WTC11 (cell line): ENCODE results near the gene STAT1. TPM values are rescaled to one million over a fixed set of nuclear protein-coding genes. Genes with fewer than 3 reads are reported as not detected.

Experiments
- ATAC-seq: fragments of 200-7000 bp; cut with Tn5 transposase; 2 replicates; pipeline ENCODE4 v1.10.0; 2021; ENCODE audit warnings: mild to moderate bottlenecking, moderate library complexity
- CTCF ChIA-PET: fragments of 300-600 bp; sonication (Branson Sonifier 250); formaldehyde crosslinking; loops from one replicate; lab custom pipeline; 2021; ENCODE audit warnings: antibody characterized with exemption; lab: Charles Lee
- POLR2A ChIA-PET: fragments of 350-600 bp; sonication (Branson Sonifier 250); formaldehyde crosslinking; loops from one replicate; lab custom pipeline; 2021; ENCODE audit warnings: antibody characterized with exemption; lab: Charles Lee
- DNase-seq: peaks from one replicate; pipeline ENCODE4 v3.0.0; 2021; ENCODE audit warnings: low spot score
- H3K27ac Mint-ChIP-seq: 2 replicates; pipeline ENCODE4 v1.8.0; 2021; ENCODE audit warnings: mixed read lengths
- H3K27me3 Mint-ChIP-seq: 2 replicates; pipeline ENCODE4 v1.8.0; 2021; ENCODE audit warnings: low read depth, mild to moderate bottlenecking, moderate library complexity, mixed read lengths
- H3K36me3 Mint-ChIP-seq: 2 replicates; pipeline ENCODE4 v1.8.0; 2021; ENCODE audit warnings: mixed read lengths
- H3K4me1 Mint-ChIP-seq: 2 replicates; pipeline ENCODE4 v1.8.0; 2022; ENCODE audit warnings: mixed read lengths
- H3K4me3 Mint-ChIP-seq: 2 replicates; pipeline ENCODE4 v1.8.0; 2021; ENCODE audit warnings: mild to moderate bottlenecking, moderate library complexity, mixed read lengths
- H3K9me3 Mint-ChIP-seq: 2 replicates; pipeline ENCODE4 v1.8.0; 2021; ENCODE audit warnings: mixed read lengths
- CREB1 ChIP-seq: sonication (generic); formaldehyde crosslinking; IDR thresholded peaks from 2 replicates; pipeline ENCODE4 v1.8.0; 2023; ENCODE audit warnings: mild to moderate bottlenecking, missing genetic modification reagents
- E2F5 ChIP-seq: sonication (generic); formaldehyde crosslinking; IDR thresholded peaks from 2 replicates; pipeline ENCODE4 v1.8.1; 2022; ENCODE audit warnings: mild to moderate bottlenecking, moderate library complexity, missing genetic modification reagents
- IRF1 ChIP-seq: sonication (generic); formaldehyde crosslinking; IDR thresholded peaks from 2 replicates; pipeline ENCODE4 v1.8.0; 2023; ENCODE audit warnings: missing genetic modification reagents
- MXD4 ChIP-seq: fragments of 250-450 bp; sonication (Bioruptor Pico); IDR thresholded peaks from 2 replicates; pipeline ENCODE4 v1.8.0; 2021; ENCODE audit warnings: mild to moderate bottlenecking, moderate library complexity, borderline replicate concordance
- PRRX2 ChIP-seq: fragments of 250-450 bp; sonication (Bioruptor Pico); IDR thresholded peaks from 2 replicates; pipeline ENCODE4 v1.8.0; 2021; ENCODE audit warnings: mild to moderate bottlenecking
- SMAD4 ChIP-seq: sonication (generic); formaldehyde crosslinking; IDR thresholded peaks from 2 replicates; pipeline ENCODE4 v1.8.0; 2022; ENCODE audit warnings: mild to moderate bottlenecking, missing genetic modification reagents
- TEAD4 ChIP-seq: sonication (generic); formaldehyde crosslinking; IDR thresholded peaks from 2 replicates; pipeline ENCODE4 v1.8.0; 2022; ENCODE audit warnings: mild to moderate bottlenecking, missing genetic modification reagents
- TP53 ChIP-seq: sonication (generic); formaldehyde crosslinking; IDR thresholded peaks from 2 replicates; pipeline ENCODE4 v1.8.1; 2023; ENCODE audit warnings: mild to moderate bottlenecking, missing genetic modification reagents
- USF1 ChIP-seq: sonication (generic); formaldehyde crosslinking; IDR thresholded peaks from 2 replicates; pipeline ENCODE4 v1.8.0; 2022; ENCODE audit warnings: mild to moderate bottlenecking, missing genetic modification reagents
- USF2 ChIP-seq: sonication (generic); formaldehyde crosslinking; IDR thresholded peaks from 2 replicates; pipeline ENCODE4 v1.8.1; 2023; ENCODE audit warnings: mild to moderate bottlenecking, missing genetic modification reagents, moderate library complexity
- ZMAT4 ChIP-seq: fragments of 250-450 bp; sonication (Bioruptor Pico); IDR thresholded peaks from 2 replicates; pipeline ENCODE4 v1.9.0; 2021; ENCODE audit warnings: mild to moderate bottlenecking
- ZNF396 ChIP-seq: fragments of 250-450 bp; sonication (Bioruptor Pico); IDR thresholded peaks from 2 replicates; pipeline ENCODE4 v1.8.0; 2021; ENCODE audit warnings: mild to moderate bottlenecking, moderate library complexity, borderline replicate concordance
- ZNF423 ChIP-seq: fragments of 250-450 bp; sonication (Bioruptor Pico); IDR thresholded peaks from 2 replicates; pipeline ENCODE4 v2.1.2; 2022; ENCODE audit warnings: mild to moderate bottlenecking, moderate library complexity
- total RNA-seq: library from RNA; stranded (reverse); gene quantifications from 3 replicates; pipeline ENCODE4 v1.2.3, GENCODE V29; 2021
- TF ChIP-seq, protein P1 (sequence below): sonication (generic); formaldehyde crosslinking; IDR thresholded peaks from 2 replicates; pipeline ENCODE4 v1.8.0; 2023; ENCODE audit warnings: missing genetic modification reagents, mild to moderate bottlenecking, borderline replicate concordance
- TF ChIP-seq, protein P2 (sequence below): fragments of 250-450 bp; sonication (Bioruptor Pico); IDR thresholded peaks from 2 replicates; pipeline ENCODE4 v1.9.0; 2021; ENCODE audit warnings: moderate library complexity, mild to moderate bottlenecking, inconsistent platforms, borderline replicate concordance

Gene STAT1
- total RNA-seq, 1 experiment from 2014 or later, result 36.1 TPM

GRCh38 chr2:190981733-190982132 lies 32.2 kb downstream of the STAT1 start (continued):
- TF ChIP-seq, protein P1, sequence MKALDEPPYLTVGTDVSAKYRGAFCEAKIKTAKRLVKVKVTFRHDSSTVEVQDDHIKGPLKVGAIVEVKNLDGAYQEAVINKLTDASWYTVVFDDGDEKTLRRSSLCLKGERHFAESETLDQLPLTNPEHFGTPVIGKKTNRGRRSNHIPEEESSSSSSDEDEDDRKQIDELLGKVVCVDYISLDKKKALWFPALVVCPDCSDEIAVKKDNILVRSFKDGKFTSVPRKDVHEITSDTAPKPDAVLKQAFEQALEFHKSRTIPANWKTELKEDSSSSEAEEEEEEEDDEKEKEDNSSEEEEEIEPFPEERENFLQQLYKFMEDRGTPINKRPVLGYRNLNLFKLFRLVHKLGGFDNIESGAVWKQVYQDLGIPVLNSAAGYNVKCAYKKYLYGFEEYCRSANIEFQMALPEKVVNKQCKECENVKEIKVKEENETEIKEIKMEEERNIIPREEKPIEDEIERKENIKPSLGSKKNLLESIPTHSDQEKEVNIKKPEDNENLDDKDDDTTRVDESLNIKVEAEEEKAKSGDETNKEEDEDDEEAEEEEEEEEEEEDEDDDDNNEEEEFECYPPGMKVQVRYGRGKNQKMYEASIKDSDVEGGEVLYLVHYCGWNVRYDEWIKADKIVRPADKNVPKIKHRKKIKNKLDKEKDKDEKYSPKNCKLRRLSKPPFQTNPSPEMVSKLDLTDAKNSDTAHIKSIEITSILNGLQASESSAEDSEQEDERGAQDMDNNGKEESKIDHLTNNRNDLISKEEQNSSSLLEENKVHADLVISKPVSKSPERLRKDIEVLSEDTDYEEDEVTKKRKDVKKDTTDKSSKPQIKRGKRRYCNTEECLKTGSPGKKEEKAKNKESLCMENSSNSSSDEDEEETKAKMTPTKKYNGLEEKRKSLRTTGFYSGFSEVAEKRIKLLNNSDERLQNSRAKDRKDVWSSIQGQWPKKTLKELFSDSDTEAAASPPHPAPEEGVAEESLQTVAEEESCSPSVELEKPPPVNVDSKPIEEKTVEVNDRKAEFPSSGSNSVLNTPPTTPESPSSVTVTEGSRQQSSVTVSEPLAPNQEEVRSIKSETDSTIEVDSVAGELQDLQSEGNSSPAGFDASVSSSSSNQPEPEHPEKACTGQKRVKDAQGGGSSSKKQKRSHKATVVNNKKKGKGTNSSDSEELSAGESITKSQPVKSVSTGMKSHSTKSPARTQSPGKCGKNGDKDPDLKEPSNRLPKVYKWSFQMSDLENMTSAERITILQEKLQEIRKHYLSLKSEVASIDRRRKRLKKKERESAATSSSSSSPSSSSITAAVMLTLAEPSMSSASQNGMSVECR (CRISPR knock-in tag), result no peak
- no peak for TF ChIP-seq E2F5 (CRISPR knock-in tag)
- no peak for TF ChIP-seq CREB1 (CRISPR knock-in tag)

- H3K9me3 Mint-ChIP-seq, result no peaks in the 10 kb centered on the region
- TF ChIP-seq PRRX2 (CRISPR knock-in tag) (no peak), MXD4 (CRISPR knock-in tag) (no peak), TEAD4 (CRISPR knock-in tag) (no peak), CREB1 (CRISPR knock-in tag) (no peak), ZMAT4 (CRISPR knock-in tag) (no peak), USF2 (CRISPR knock-in tag) (no peak), ZNF396 (CRISPR knock-in tag) (no peak)
- DNase-seq (no peak), ATAC-seq (no peak)
- H3K27me3 Mint-ChIP-seq, result no peaks in the 10 kb centered on the region
- H3K36me3 Mint-ChIP-seq, result peaks cover 93% of the 10 kb centered on the region
- ChIA-PET POLR2A (no interaction called here), CTCF (no interaction called here)
- 0 out of 2 replicates have a peak overlapping the region, but pooled peaks have one; percentile 12 for H3K27ac Mint-ChIP-seq
- H3K4me1 Mint-ChIP-seq, result peaks cover 8% of the 10 kb centered on the region
- H3K4me3 Mint-ChIP-seq, result no peak overlapping the region
Observed at GRCh38 chr2:190981333-190981732, 32.6 kb downstream of the STAT1 start.

DNA sequence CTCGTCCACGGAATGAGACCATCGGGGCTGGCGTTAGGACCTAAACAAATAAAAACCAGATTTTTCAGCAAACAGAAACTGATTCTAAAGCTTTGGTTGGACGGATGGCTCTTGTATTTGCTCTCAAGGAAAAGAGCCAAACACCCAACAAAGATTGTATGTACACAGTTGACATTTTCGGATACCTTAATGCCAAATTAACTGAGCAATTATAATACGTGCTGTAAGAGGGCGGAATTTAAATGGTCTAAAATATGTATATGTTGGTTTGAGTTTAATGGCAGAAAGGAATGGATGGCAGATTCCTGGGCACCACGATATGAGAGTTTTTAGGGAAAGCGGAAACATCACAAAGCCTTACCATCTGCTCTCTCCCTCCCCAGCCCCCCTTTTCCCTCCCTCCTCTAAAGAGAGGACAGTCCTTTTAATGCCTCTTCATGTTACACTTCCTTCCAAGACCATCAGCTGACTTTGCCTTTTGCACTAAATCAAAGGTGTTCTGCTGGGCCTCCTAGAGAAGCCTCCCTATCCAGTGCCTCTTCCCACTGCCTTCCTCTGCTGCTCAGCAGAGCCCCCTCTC lies 33.3 kb downstream of the STAT1 start:
- Mint-ChIP-seq H3K27me3 (no peaks in the 10 kb centered on the region), H3K9me3 (no peaks in the 10 kb centered on the region), H3K4me3 (no peak overlapping the region), H3K4me1 (peaks cover 7% of the 10 kb centered on the region), H3K27ac (peak overlapping the region; percentile 73; the same call in 1 of the 2 replicates), H3K36me3 (peaks cover 92% of the 10 kb centered on the region)
- ATAC-seq (no peak), DNase-seq (no peak)
- CTCF ChIA-PET, result no interaction called here
- POLR2A ChIA-PET, result no interaction called here
- TF ChIP-seq ZNF423 (no peak), TP53 (CRISPR knock-in tag) (no peak), TEAD4 (CRISPR knock-in tag) (no peak), IRF1 (CRISPR knock-in tag) (no peak), PRRX2 (CRISPR knock-in tag) (no peak), ZMAT4 (CRISPR knock-in tag) (no peak), MXD4 (CRISPR knock-in tag) (no peak), USF1 (CRISPR knock-in tag) (no peak), SMAD4 (no peak)
- TF ChIP-seq, protein P2, sequence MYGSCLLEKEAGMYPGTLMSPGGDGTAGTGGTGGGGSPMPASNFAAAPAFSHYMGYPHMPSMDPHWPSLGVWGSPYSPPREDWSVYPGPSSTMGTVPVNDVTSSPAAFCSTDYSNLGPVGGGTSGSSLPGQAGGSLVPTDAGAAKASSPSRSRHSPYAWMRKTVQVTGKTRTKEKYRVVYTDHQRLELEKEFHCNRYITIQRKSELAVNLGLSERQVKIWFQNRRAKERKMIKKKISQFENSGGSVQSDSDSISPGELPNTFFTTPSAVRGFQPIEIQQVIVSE (CRISPR knock-in tag), result no peak
- TF ChIP-seq, protein P1 (CRISPR knock-in tag), result no peak
